Subcutaneous adipose tissue (tissue), 4 donors: ENCODE results near the gene SLC38A10. TPM values are rescaled to one million over a fixed set of nuclear protein-coding genes. Genes with fewer than 3 reads are reported as not detected.

ENCODE experiments used
- CTCF ChIP-seq: fragments of 450-650 bp; IDR thresholded peaks from one replicate; pipeline ENCODE4 v1.5.1; 2016; ENCODE audit warnings: low read depth, mild to moderate bottlenecking, control low read depth, antibody characterized with exemption, moderate library complexity
- total RNA-seq, 4 donors: library from RNA; depleted of rRNA; stranded (reverse); fragments of >200 nt; gene quantifications; one replicate each; pipeline ENCODE4 v1.1.0, GENCODE V29; 2016

The SLC38A10 gene
- total RNA-seq, 4 donors from 2014 or later, result 40.4 to 175 (median 91.0) TPM

- no peak for TF ChIP-seq CTCF
These were observed 5.5 kb downstream of the SLC38A10 start for GRCh38 chr17:81289627-81290026.

- no peak for TF ChIP-seq CTCF
These were observed 6.4 kb downstream of the SLC38A10 start for GRCh38 chr17:81288715-81289114.

GRCh38 chr17:81287741-81288430, 7.2 kb downstream of the SLC38A10 start:
- TF ChIP-seq CTCF, result no peak

DNA sequence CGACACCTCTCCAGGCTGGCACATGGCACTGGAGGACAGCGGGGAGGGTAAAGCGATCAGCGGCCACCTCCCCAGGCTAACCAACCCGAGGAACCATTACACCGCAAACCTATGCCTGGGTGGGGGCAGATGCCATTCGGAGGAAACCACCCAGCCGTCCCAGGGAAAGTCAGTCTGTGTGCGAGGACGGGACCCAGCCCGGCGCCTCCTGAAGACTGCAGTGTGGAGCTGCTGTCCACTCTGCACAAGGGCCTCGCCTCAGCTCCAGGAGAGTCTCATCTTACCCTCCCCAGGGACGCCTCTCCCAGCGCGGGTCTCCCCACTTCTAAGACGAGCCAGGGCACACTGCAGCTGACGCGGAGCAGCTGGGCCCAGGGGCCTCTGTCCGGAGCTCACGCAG, 8.0 kb downstream of the SLC38A10 start:
- no peak for TF ChIP-seq CTCF

- no peak for TF ChIP-seq CTCF
These were observed 8.5 kb downstream of the SLC38A10 start for GRCh38 chr17:81286491-81287145.

GRCh38 chr17:81285894-81286293, 9.2 kb downstream of the SLC38A10 start:
- TF ChIP-seq CTCF, result no peak

GRCh38 chr17:81285179-81285878, 9.8 kb downstream of the SLC38A10 start:
- TF ChIP-seq CTCF, result no peak
